Epithelial cell of prostate (primary cell): Measurements from ENCODE around the gene DNMBP.
"Not testable (repeated sequence)": the region's sequence is repeated elsewhere in the genome, so short reads cannot be mapped to it uniquely, and the experiment has no call there.

Experiments used
- DNase-seq: peaks from one replicate; pipeline ENCODE4 v3.0.0-alpha.2; 2011; ENCODE audit warnings: low read depth, low spot score
- H3K27ac ChIP-seq: fragments of 450-650 bp; 2 replicates; pipeline ENCODE4 v1.5.1; 2017; ENCODE audit warnings: mild to moderate bottlenecking

The DNMBP gene

GRCh38 chr10:99921948-99922347 lies 87.8 kb downstream of the DNMBP start:
- DNase-seq = no peak
- peak overlapping the region; percentile 95 for H3K27ac ChIP-seq

- peak; percentile 54 for DNase-seq
- peak overlapping the region; percentile 95 for H3K27ac ChIP-seq
Measured at GRCh38 chr10:99920901-99921300, 88.8 kb downstream of the DNMBP start.

GRCh38 chr10:99920486-99920885 lies 89.3 kb downstream of the DNMBP start:
- H3K27ac ChIP-seq = peak overlapping the region; percentile 95
- DNase-seq = no peak

- H3K27ac ChIP-seq = peak overlapping the region; percentile 95
- no peak for DNase-seq
Measured at GRCh38 chr10:99917963-99918825, 91.6 kb downstream of the DNMBP start.

GRCh38 chr10:99916776-99917175 lies 93.0 kb downstream of the DNMBP start:
- H3K27ac ChIP-seq = no peak overlapping the region

GRCh38 chr10:99915414-99915813 lies 94.3 kb downstream of the DNMBP start:
- no peak overlapping the region for H3K27ac ChIP-seq

More at GRCh38 chr10:99916776-99917175, 93.0 kb downstream of the DNMBP start:
- DNase-seq = no peak

GRCh38 chr10:99914236-99914635 lies 95.5 kb downstream of the DNMBP start:
- peak overlapping the region; percentile 48 for H3K27ac ChIP-seq
- no peak for DNase-seq

More at GRCh38 chr10:99915414-99915813, 94.3 kb downstream of the DNMBP start:
- DNase-seq = no peak

- DNase-seq = no peak
- H3K27ac ChIP-seq = peak overlapping the region; percentile 48
Measured at GRCh38 chr10:99913831-99914235, 95.9 kb downstream of the DNMBP start.

GRCh38 chr10:99912041-99912440 lies 97.7 kb downstream of the DNMBP start:
- no peak for DNase-seq
- H3K27ac ChIP-seq = no peak overlapping the region

- H3K27ac ChIP-seq = peak overlapping the region; percentile 70
- DNase-seq = peak; percentile 52
Measured at GRCh38 chr10:99908512-99908911, 101.2 kb downstream of the DNMBP start.

GRCh38 chr10:99906470-99906869 lies 103.3 kb downstream of the DNMBP start:
- peak overlapping the region; percentile 70 for H3K27ac ChIP-seq
- peak; percentile 84 for DNase-seq

GRCh38 chr10:99905971-99906370 lies 103.8 kb downstream of the DNMBP start:
- DNase-seq = no peak
- peak overlapping the region; percentile 70 for H3K27ac ChIP-seq

GRCh38 chr10:99895867-99896266 lies 113.9 kb downstream of the DNMBP start:
- no peak overlapping the region for H3K27ac ChIP-seq
- no peak for DNase-seq

GRCh38 chr10:99895066-99895465 lies 114.7 kb downstream of the DNMBP start:
- DNase-seq, H3K27ac ChIP-seq: not testable (repeated sequence)

GRCh38 chr10:99894613-99895012 lies 115.1 kb downstream of the DNMBP start:
- no peak for DNase-seq
- no peak overlapping the region for H3K27ac ChIP-seq

GRCh38 chr10:99888622-99889021 lies 121.1 kb downstream of the DNMBP start:
- DNase-seq = no peak
- H3K27ac ChIP-seq = no peak overlapping the region

GRCh38 chr10:99883523-99883922 lies 126.2 kb downstream of the DNMBP start:
- no peak for DNase-seq
- H3K27ac ChIP-seq = no peak overlapping the region

- no peak for DNase-seq
- H3K27ac ChIP-seq = no peak overlapping the region
Measured at GRCh38 chr10:99881371-99881770, 128.4 kb downstream of the DNMBP start.

GRCh38 chr10:99880080-99880835 lies 129.5 kb downstream of the DNMBP start:
- no peak for DNase-seq
- no peak overlapping the region for H3K27ac ChIP-seq

GRCh38 chr10:99875473-99875872 lies 134.3 kb downstream of the DNMBP start:
- DNase-seq = no peak
- no peak overlapping the region for H3K27ac ChIP-seq
